A549 (cell line): ENCODE data around the gene MIOX. TPM values are rescaled to one million over a fixed set of nuclear protein-coding genes. Genes with fewer than 3 reads are reported as not detected.

Experiments
- ATAC-seq, 2 experiments: fragments of 200-7000 bp in 1 of 2; fragments of >200 bp in 1 of 2; cut with Nextera tagmentation in 1 of 2; cut with Tn5 transposase in 1 of 2; 3 replicates each; pipeline versions ENCODE4 v1.8.0 to v1.9.1; 2018 to 2020; ENCODE audit warnings: mild to moderate bottlenecking in 1 of 2, moderate library complexity in 1 of 2
- CTCF ChIA-PET: fragments of 300-600 bp; sonication (Branson Sonifier 250); formaldehyde crosslinking; extraction: SDS; loops from one replicate; lab custom pipeline; 2021; ENCODE audit warnings: antibody characterized with exemption, inconsistent platforms; lab: Yijun Ruan, JAX
- POLR2A ChIA-PET: fragments of 350-600 bp; formaldehyde crosslinking; extraction: SDS; loops from one replicate; lab custom pipeline; 2021; ENCODE audit warnings: antibody characterized with exemption, inconsistent platforms; lab: Yijun Ruan, JAX
- DNase-seq, 2 experiments: peaks; one replicate each; pipeline versions ENCODE4 v3.0.0 to v3.0.0-alpha.2; 2011 to 2016; ENCODE audit warnings: low read depth in 1 of 2, low spot score in 1 of 2
- FAIRE-seq: peaks from 2 replicates; lab custom pipeline; 2011; peaks lifted over from hg19 to GRCh38; lab: Jason Lieb, UNC
- H3K27ac ChIP-seq, 2 experiments: fragments of >200 bp; sonication (Bioruptor Twin); formaldehyde crosslinking; 3 replicates each; pipeline ENCODE4 v1.5.1; 2016 to 2017
- H3K4me1 ChIP-seq: fragments of >200 bp; sonication (Bioruptor Twin); formaldehyde crosslinking; 3 replicates; pipeline ENCODE4 v1.6.1; 2016
- H3K4me2 ChIP-seq: fragments of >200 bp; sonication (Bioruptor Twin); formaldehyde crosslinking; 3 replicates; pipeline ENCODE4 v1.6.1; 2016
- H3K4me3 ChIP-seq: fragments of >200 bp; sonication (Bioruptor Twin); formaldehyde crosslinking; 3 replicates; pipeline ENCODE4 v1.5.1; 2016
- H3K9me3 ChIP-seq: fragments of >200 bp; sonication (Bioruptor Twin); formaldehyde crosslinking; 3 replicates; pipeline ENCODE4 v1.6.1; 2016
- BCL3 ChIP-seq: fragments of >200 bp; sonication (Bioruptor Twin); formaldehyde crosslinking; IDR thresholded peaks from 3 replicates; pipeline ENCODE4 v1.6.1; 2016
- BHLHE40 ChIP-seq: IDR thresholded peaks from 2 replicates; pipeline ENCODE4 v1.6.1; 2012; ENCODE audit warnings: low read depth, low read length, inconsistent platforms
- CHD4 ChIP-seq: fragments of 200-600 bp; sonication (generic); IDR thresholded peaks from 2 replicates; pipeline ENCODE4 v1.6.1; 2016; ENCODE audit warnings: antibody characterized with exemption, mild to moderate bottlenecking, borderline replicate concordance
- EP300 ChIP-seq, 2 experiments: fragments of >200 bp; sonication (Bioruptor Twin); formaldehyde crosslinking; IDR thresholded peaks; 2 replicates in 1 of 2; 3 replicates in 1 of 2; pipeline ENCODE4 v1.6.1; 2016 to 2017
- ESRRA ChIP-seq: fragments of 150-350 bp; IDR thresholded peaks from 2 replicates; pipeline ENCODE4 v1.6.1; 2014; ENCODE audit warnings: mild to moderate bottlenecking, low read length, borderline replicate concordance
- GATA3 ChIP-seq: IDR thresholded peaks from 2 replicates; pipeline ENCODE4 v1.6.1; 2012; ENCODE audit warnings: borderline replicate concordance
- HDAC2 ChIP-seq: fragments of 200-600 bp; sonication (generic); IDR thresholded peaks from 2 replicates; pipeline ENCODE4 v1.6.1; 2016
- HES2 ChIP-seq: fragments of >200 bp; sonication (Bioruptor Twin); formaldehyde crosslinking; IDR thresholded peaks from 2 replicates; pipeline ENCODE4 v1.6.1; 2016
- HMGXB4 ChIP-seq: fragments of 250-450 bp; sonication (Bioruptor Pico); IDR thresholded peaks from 2 replicates; pipeline ENCODE4 v1.5.0; 2021; ENCODE audit warnings: mild to moderate bottlenecking, moderate library complexity, borderline replicate concordance
- JUN ChIP-seq, 2 experiments: fragments of >200 bp; sonication (Bioruptor Twin); formaldehyde crosslinking; IDR thresholded peaks; 2 replicates in 1 of 2; 3 replicates in 1 of 2; pipeline ENCODE4 v1.6.1; 2016 to 2017
- MAFK ChIP-seq: fragments of 450-650 bp; IDR thresholded peaks from 2 replicates; pipeline ENCODE4 v1.6.1; 2014; ENCODE audit not compliant: partially characterized antibody
- NFE2L2 ChIP-seq: fragments of 150-350 bp; conservative IDR thresholded peaks from 2 replicates; pipeline ENCODE4 v1.6.1; 2014; ENCODE audit warnings: low read length
- NR3C1 ChIP-seq: fragments of >200 bp; sonication (Bioruptor Twin); formaldehyde crosslinking; IDR thresholded peaks from 3 replicates; pipeline ENCODE4 v1.6.1; 2017
- PBX3 ChIP-seq: IDR thresholded peaks from 2 replicates; pipeline ENCODE4 v1.6.1; 2012
- POLR2A ChIP-seq: IDR thresholded peaks from 2 replicates; pipeline ENCODE4 v1.6.1; 2012; ENCODE audit warnings: mild to moderate bottlenecking, low read length
- RARB ChIP-seq: fragments of 250-450 bp; sonication (Bioruptor Pico); IDR thresholded peaks from 2 replicates; pipeline ENCODE4 v1.8.0; 2021; ENCODE audit warnings: mild to moderate bottlenecking, moderate library complexity
- RCOR1 ChIP-seq: fragments of 150-350 bp; IDR thresholded peaks from 2 replicates; pipeline ENCODE4 v1.6.1; 2014; ENCODE audit warnings: antibody characterized with exemption, low read length, low read depth
- RFX5 ChIP-seq: fragments of 450-650 bp; IDR thresholded peaks from 2 replicates; pipeline ENCODE4 v1.7.1; 2014; ENCODE audit warnings: antibody characterized with exemption, mild to moderate bottlenecking, moderate library complexity
- SREBF2 ChIP-seq: fragments of 450-650 bp; IDR thresholded peaks from 2 replicates; pipeline ENCODE4 v1.6.1; 2014; ENCODE audit warnings: mild to moderate bottlenecking, moderate library complexity
- ZC3H11A ChIP-seq: fragments of 450-650 bp; IDR thresholded peaks from 2 replicates; pipeline ENCODE4 v1.6.1; 2014; ENCODE audit warnings: antibody characterized with exemption, mild to moderate bottlenecking
- ZFP36 ChIP-seq: fragments of 450-650 bp; IDR thresholded peaks from 2 replicates; pipeline ENCODE4 v1.6.1; 2014; ENCODE audit warnings: borderline replicate concordance; ENCODE audit not compliant: partially characterized antibody
- WGBS: methylation state at CpG from one replicate; pipeline ENCODE4 v1.1.6; 2017; ENCODE audit errors: missing lambda C conversion rate; 5-methylcytosine and 5-hydroxymethylcytosine counted together
- polyA plus RNA-seq, 4 experiments: library from polyadenylated mRNA; depleted of rRNA in 3 of 4; stranded (reverse); fragments of >200 nt; fragmentation: RNase III in 1 of 4; extraction: RNeasy Plus Mini Kit Qiagen cat#74134 plus additional on column Dnase treatment in 1 of 4; gene quantifications; 2 replicates in 3 of 4; 3 replicates in 1 of 4; pipeline ENCODE4 v1.2.3, GENCODE V29; 2011 to 2017
- TF ChIP-seq, protein P1 (sequence below): fragments of 450-650 bp; IDR thresholded peaks from 2 replicates; pipeline ENCODE4 v1.6.1; 2014; ENCODE audit warnings: antibody characterized with exemption
- TF ChIP-seq, protein P2 (sequence below): IDR thresholded peaks from 2 replicates; pipeline ENCODE4 v1.6.1; 2012

The MIOX gene
- polyA plus RNA-seq, 2 of the 4 experiments (the other 2 are of a cell fraction) = 0.08 TPM; not detected in 1

GRCh38 chr22:50526834-50527801 lies 40.5 kb downstream of the MIOX start:
- H3K4me3 ChIP-seq = peak overlapping the region; percentile 70
- WGBS = 43% methylated on average over 28 of the region's 29 CpGs
- H3K4me1 ChIP-seq = peaks cover 20% of the 10 kb centered on the region
- CTCF ChIA-PET = interaction anchor here (0.5 to 3.0 kb wide), 4 partner anchors 18 to 286 kb away, joined by 3 to 19 read pairs (median 4); partner anchors contain the start of gene SYCE3
- H3K9me3 ChIP-seq = no peaks in the 10 kb centered on the region
- TF ChIP-seq BCL3 = 0 out of 3 replicates have a peak, but pooled peaks have one; percentile 3
- no peak for TF ChIP-seq ESRRA
- no peak for TF ChIP-seq EP300 (IDR thresholded peaks at IDR 0.05)
- TF ChIP-seq, protein P1, sequence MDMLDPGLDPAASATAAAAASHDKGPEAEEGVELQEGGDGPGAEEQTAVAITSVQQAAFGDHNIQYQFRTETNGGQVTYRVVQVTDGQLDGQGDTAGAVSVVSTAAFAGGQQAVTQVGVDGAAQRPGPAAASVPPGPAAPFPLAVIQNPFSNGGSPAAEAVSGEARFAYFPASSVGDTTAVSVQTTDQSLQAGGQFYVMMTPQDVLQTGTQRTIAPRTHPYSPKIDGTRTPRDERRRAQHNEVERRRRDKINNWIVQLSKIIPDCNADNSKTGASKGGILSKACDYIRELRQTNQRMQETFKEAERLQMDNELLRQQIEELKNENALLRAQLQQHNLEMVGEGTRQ = no peak
- TF ChIP-seq POLR2A = peak; percentile 29; the same call in 1 of the 2 replicates
- no peak; a peak in 1 of 5 replicates for TF ChIP-seq JUN (IDR thresholded peaks at IDR 0.05)
- peak; percentile 33 for TF ChIP-seq PBX3
- TF ChIP-seq, all 56 proteins: peak for 3
- FAIRE-seq = no peak
- POLR2A ChIA-PET = interaction anchor here (0.6 to 2.4 kb wide), 5 partner anchors 12 to 590 kb away, joined by 3 to 13 read pairs (median 3); partner anchors contain the start of genes KLHDC7B, LMF2 and NCAPH2
- DNase-seq = peak; percentile 44 to 84
- Histone ChIP-seq H3K4me2 (peak overlapping the region; percentile 96), H3K27ac (peak overlapping the region; percentile 92 to 99)
- ATAC-seq = peak; percentile 17 to 56; a peak in 5 of 6 replicates

DNA sequence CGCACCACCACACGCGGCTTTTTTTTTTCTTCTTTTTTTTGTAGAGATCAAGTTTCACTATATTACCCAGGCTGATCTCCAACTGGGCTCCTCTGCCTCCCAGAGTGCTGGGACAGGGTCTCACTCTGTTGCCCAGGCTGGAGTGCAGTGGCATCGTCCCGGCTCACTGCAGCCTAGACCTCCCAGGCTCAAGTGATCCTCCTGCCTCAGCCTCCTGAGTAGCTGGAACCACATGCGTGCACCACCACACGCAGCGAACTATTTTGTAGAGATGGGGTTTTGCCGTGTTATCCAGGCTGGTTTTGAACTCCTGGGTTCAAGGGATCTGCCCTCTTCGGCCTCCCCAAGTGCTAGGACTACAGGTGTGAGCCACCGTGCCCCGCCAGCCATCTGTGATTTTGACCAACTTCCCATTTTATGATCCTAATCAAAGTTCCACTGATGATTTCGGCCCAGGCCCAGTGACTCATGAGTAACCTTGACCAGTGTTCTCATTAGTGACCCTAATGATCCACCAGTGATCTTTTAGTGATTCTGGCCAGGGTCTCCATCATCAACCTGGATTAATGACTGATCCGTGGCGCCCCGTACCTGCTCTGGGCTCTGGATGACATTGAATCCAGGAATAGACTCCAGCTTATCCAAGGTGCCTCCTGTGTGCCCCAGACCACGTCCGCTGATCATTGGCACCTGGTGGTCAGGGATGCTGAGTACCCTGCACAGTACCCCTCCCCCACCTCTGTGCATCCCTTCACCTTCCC lies 41.4 kb downstream of the MIOX start:
- POLR2A ChIA-PET = interaction anchor here (0.9 to 2.4 kb wide), 3 partner anchors 11 to 35 kb away, joined by 3 to 13 read pairs (median 3); partner anchors contain the start of genes LMF2 and SYCE3
- H3K27ac ChIP-seq = peak overlapping the region in 1 of 2 experiments; percentile 99; a peak in 1 of 6 replicates
- H3K4me1 ChIP-seq = peaks cover 24% of the 10 kb centered on the region
- CTCF ChIA-PET = interaction anchor here (0.7 to 3.0 kb wide), 6 partner anchors 10 to 286 kb away, joined by 3 to 19 read pairs (median 4); partner anchors contain the start of gene SYCE3
- 96% methylated on average over 13 of the region's 18 CpGs for WGBS
- no peaks in the 10 kb centered on the region for H3K9me3 ChIP-seq
- H3K4me2 ChIP-seq = peak overlapping the region; percentile 96; the same call in 2 of the 3 replicates
- no peak for FAIRE-seq
- no peak overlapping the region for H3K4me3 ChIP-seq
- DNase-seq = no peak
- ATAC-seq = no peak
- no peak for TF ChIP-seq MAFK
- TF ChIP-seq ZC3H11A = no peak
- no peak for TF ChIP-seq BCL3
- TF ChIP-seq, protein P2, sequence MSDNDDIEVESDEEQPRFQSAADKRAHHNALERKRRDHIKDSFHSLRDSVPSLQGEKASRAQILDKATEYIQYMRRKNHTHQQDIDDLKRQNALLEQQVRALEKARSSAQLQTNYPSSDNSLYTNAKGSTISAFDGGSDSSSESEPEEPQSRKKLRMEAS = 0 out of 2 replicates have a peak, but pooled peaks have one; percentile 9
- TF ChIP-seq GATA3 = no peak
- no peak for TF ChIP-seq SREBF2
- TF ChIP-seq HES2 = no peak
- TF ChIP-seq RFX5 = no peak
- TF ChIP-seq HMGXB4 (CRISPR knock-in tag) = no peak
- 0 out of 2 replicates have a peak, but pooled peaks have one; percentile 34 for TF ChIP-seq PBX3
- TF ChIP-seq NR3C1 = no peak
- TF ChIP-seq CHD4 = no peak
- TF ChIP-seq BHLHE40 = no peak
- no peak for TF ChIP-seq HDAC2
- TF ChIP-seq RCOR1 = no peak
- no peak for TF ChIP-seq NFE2L2
- peak; percentile 13; the same call in 1 of the 2 replicates for TF ChIP-seq POLR2A
- TF ChIP-seq ZFP36 = no peak
- TF ChIP-seq, protein P1 = no peak
- TF ChIP-seq RARB (CRISPR knock-in tag) = no peak
